Stimulated activated CD8-positive, alpha-beta memory T cell treated with anti-CD3 and anti-CD28 coated beads, Interleukin-4, amount 100 ng/mL, for 1 hour (primary cell): Measurements from ENCODE around the gene NCAPG2.
"Not testable (repeated sequence)": the region's sequence is repeated elsewhere in the genome, so short reads cannot be mapped to it uniquely, and the experiment has no call there.

Source experiments
- DNase-seq, 2 donors: peaks; one replicate each; pipeline ENCODE4 v3.0.0-alpha.2; 2020; ENCODE audit warnings: low read depth in 2 of 2, low spot score in 1 of 2

Gene NCAPG2

GRCh38 chr7:158642149-158642548 lies 62.5 kb downstream of the NCAPG2 start:
- no peak for DNase-seq

- no peak for DNase-seq
Measured at GRCh38 chr7:158638001-158638400, 66.6 kb downstream of the NCAPG2 start.

- no peak for DNase-seq
Measured at GRCh38 chr7:158633055-158633956, 71.3 kb downstream of the NCAPG2 start.

GRCh38 chr7:158631574-158632195 lies 72.9 kb downstream of the NCAPG2 start:
- no peak for DNase-seq

GRCh38 chr7:158626289-158626688 lies 78.3 kb downstream of the NCAPG2 start:
- DNase-seq: not testable (repeated sequence)

GRCh38 chr7:158623241-158623640 lies 81.4 kb downstream of the NCAPG2 start:
- DNase-seq: no peak

GRCh38 chr7:158620839-158621441 lies 83.7 kb downstream of the NCAPG2 start:
- no peak for DNase-seq

- no peak for DNase-seq
Measured at GRCh38 chr7:158620418-158620817, 84.2 kb downstream of the NCAPG2 start.

GRCh38 chr7:158618745-158619140 lies 85.9 kb downstream of the NCAPG2 start:
- no peak for DNase-seq

GRCh38 chr7:158617737-158618128 lies 86.9 kb downstream of the NCAPG2 start:
- no peak for DNase-seq

- no peak for DNase-seq
Measured at GRCh38 chr7:158616050-158616449, 88.6 kb downstream of the NCAPG2 start.

- no peak for DNase-seq
Measured at GRCh38 chr7:158614700-158615099, 89.9 kb downstream of the NCAPG2 start.

GRCh38 chr7:158613481-158613880 lies 91.1 kb downstream of the NCAPG2 start:
- DNase-seq: no peak

GRCh38 chr7:158612546-158612945 lies 92.1 kb downstream of the NCAPG2 start:
- DNase-seq: no peak

- no peak for DNase-seq
Measured at GRCh38 chr7:158611541-158611940, 93.1 kb downstream of the NCAPG2 start.

GRCh38 chr7:158609313-158609974 lies 95.2 kb downstream of the NCAPG2 start:
- DNase-seq: no peak

GRCh38 chr7:158607563-158607962 lies 97.0 kb downstream of the NCAPG2 start:
- no peak for DNase-seq

GRCh38 chr7:158606671-158607424 lies 97.8 kb downstream of the NCAPG2 start:
- no peak for DNase-seq

- DNase-seq: no peak
Measured at GRCh38 chr7:158606129-158606528, 98.5 kb downstream of the NCAPG2 start.

GRCh38 chr7:158603773-158604755 lies 100.5 kb downstream of the NCAPG2 start:
- DNase-seq: no peak
